Cortex of kidney (tissue), 1 donor: ENCODE data around the gene CHCHD3.

Source experiments
- DNase-seq: peaks from one replicate; lab custom pipeline; 2025; lab: John Stamatoyannopoulos, UW

Gene CHCHD3

GRCh38 chr7:133079296-133079695 is 2.6 kb downstream of the CHCHD3 start:
- no peak for DNase-seq

- no peak for DNase-seq
Measured at GRCh38 chr7:133077394-133077793, 4.5 kb downstream of the CHCHD3 start.

- no peak for DNase-seq
Measured at GRCh38 chr7:133076142-133076541, 5.7 kb downstream of the CHCHD3 start.

GRCh38 chr7:133071506-133071905 is 10.4 kb downstream of the CHCHD3 start:
- DNase-seq, result no peak

- DNase-seq, result no peak
Measured at GRCh38 chr7:133070562-133070961, 11.3 kb downstream of the CHCHD3 start.

- DNase-seq, result no peak
Measured at GRCh38 chr7:133065301-133065700, 16.6 kb downstream of the CHCHD3 start.

GRCh38 chr7:133064082-133064820 is 17.6 kb downstream of the CHCHD3 start:
- DNase-seq, result no peak

- DNase-seq, result no peak
Measured at GRCh38 chr7:133061792-133062191, 20.1 kb downstream of the CHCHD3 start.

- no peak for DNase-seq
Measured at GRCh38 chr7:133061357-133061756, 20.5 kb downstream of the CHCHD3 start.

GRCh38 chr7:133060004-133060403 is 21.9 kb downstream of the CHCHD3 start:
- DNase-seq, result no peak

GRCh38 chr7:133059263-133059662 is 22.6 kb downstream of the CHCHD3 start:
- no peak for DNase-seq

GRCh38 chr7:133056370-133057238 is 25.3 kb downstream of the CHCHD3 start:
- no peak for DNase-seq

GRCh38 chr7:133054162-133054840 is 27.6 kb downstream of the CHCHD3 start:
- no peak for DNase-seq

GRCh38 chr7:133053321-133053891 is 28.5 kb downstream of the CHCHD3 start:
- no peak for DNase-seq

GRCh38 chr7:133052826-133053225 is 29.1 kb downstream of the CHCHD3 start:
- no peak for DNase-seq

GRCh38 chr7:133052401-133052756 is 29.5 kb downstream of the CHCHD3 start:
- DNase-seq, result no peak

GRCh38 chr7:133051719-133052400 is 30.0 kb downstream of the CHCHD3 start:
- DNase-seq, result no peak

GRCh38 chr7:133051066-133051465 is 30.8 kb downstream of the CHCHD3 start:
- no peak for DNase-seq

- DNase-seq, result no peak
Measured at GRCh38 chr7:133050200-133050995, 31.5 kb downstream of the CHCHD3 start.

GRCh38 chr7:133048589-133048988 is 33.3 kb downstream of the CHCHD3 start:
- DNase-seq, result no peak

GRCh38 chr7:133047321-133047720 is 34.6 kb downstream of the CHCHD3 start:
- DNase-seq, result no peak
